IPS-NIHi7 (cell line): ENCODE data around the gene DNER.
"Not testable (repeated sequence)": the region's sequence is repeated elsewhere in the genome, so short reads cannot be mapped to it uniquely, and the experiment has no call there.

ENCODE experiments used
- DNase-seq: peaks from one replicate; pipeline ENCODE4 v3.0.0; 2012; ENCODE audit warnings: mixed read lengths; ENCODE audit errors: extremely low spot score

Gene DNER

DNA sequence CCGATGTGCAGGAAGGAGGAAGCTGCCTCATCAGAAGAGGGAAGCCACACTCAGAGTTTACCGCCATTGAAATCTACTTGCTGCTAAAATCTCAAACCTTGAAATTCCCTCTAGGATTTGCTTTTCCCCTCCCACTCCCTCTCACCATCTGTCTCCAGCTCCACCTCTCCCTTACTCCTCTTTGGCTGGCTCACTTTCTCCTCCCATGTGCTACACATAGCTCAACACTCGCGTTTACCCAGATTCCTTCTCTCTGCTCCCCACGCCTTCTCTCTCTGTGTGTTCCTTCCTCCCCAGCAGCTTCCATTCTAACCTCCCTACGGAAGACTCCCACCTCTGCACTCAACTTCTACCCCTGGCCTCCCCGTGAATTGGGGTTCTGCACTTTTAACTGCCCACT lies 143.1 kb downstream of the DNER start:
- no peak for DNase-seq

DNA sequence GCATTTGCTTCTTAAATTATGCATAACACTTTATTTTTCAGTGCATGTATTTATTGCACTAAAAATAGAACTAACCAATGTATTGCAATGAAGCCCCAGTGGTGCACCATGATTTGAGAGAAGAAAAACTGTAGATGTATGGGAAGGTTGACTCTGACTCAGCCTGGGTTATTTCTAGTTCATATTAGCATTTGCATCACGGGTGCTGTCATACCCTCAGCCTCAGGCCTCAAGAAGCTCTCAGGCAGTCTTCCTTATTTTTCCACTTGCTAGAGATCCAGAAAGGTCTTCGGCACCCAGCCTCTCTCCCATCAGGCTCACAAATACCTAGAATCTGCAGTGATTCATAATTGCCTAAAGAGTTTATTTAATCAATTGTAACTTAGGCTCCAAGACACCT lies 148.0 kb downstream of the DNER start:
- DNase-seq = no peak

DNA sequence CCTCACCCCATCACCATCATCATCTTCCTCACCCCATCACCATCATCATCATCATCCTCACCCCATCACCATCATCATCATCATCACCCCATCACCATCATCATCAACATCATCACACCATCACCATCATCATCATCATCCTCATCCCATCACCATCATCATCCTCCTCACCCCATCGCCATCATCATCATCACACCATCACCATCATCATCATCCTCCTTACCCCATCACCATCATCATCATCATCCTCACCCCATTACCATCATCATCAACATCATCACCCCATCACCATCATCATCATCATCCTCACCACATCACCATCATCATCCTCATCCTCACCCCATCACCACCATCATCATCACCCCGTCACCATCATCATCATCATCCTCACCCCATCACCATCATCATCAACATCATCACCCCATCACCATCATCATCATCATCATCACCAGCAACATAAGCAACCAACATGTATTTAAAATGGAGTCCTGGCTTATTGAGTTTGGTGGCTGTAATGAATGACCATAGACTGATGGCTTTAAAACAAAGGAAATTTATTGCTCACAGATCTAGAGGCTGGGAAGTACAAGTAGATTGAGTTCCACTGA lies 150.0 kb downstream of the DNER start:
- no peak for DNase-seq

DNA sequence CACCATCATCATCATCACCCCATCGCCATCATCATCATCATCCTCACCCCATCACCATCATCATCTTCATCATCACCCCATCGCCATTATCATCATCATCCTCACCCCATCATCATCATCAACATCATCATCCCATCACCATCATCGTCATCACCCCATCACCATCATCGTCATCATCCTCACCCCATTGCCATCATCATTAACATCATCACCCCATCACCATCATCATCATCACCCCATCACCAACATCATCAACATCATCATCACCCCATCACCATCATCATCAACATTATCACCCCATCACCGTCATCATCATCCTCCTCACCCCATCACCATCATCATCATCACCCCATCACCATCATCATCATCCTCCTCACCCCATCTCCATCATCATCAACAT lies 151.0 kb downstream of the DNER start:
- DNase-seq = no peak

DNA sequence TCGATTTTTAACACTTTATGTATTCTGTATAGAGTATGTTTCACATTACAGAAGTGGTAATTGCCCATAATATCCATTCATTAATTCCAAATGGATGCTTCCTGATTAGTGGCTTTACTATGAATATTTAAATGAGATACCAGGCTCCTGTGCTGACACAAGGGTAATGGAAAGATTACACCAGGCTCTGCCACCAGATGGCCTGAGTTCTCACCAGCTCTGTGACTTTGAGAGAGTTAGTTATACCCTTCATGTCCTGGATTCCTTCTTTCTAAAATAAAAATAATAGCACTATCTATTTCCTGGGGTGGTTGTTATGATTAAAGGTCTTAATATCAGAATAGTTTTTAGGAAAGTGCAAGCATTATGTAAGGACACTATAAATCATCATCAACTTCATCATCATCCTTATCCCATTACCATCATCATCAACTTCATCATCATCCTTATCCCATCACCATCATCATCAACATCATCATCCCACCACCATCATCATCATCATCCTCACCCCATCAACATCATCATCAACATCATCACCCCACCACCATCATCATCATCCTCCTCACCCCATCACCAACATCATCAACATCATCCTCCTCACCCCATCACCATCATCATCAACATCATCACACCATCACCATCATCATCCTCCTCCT lies 151.8 kb downstream of the DNER start:
- DNase-seq = no peak

DNA sequence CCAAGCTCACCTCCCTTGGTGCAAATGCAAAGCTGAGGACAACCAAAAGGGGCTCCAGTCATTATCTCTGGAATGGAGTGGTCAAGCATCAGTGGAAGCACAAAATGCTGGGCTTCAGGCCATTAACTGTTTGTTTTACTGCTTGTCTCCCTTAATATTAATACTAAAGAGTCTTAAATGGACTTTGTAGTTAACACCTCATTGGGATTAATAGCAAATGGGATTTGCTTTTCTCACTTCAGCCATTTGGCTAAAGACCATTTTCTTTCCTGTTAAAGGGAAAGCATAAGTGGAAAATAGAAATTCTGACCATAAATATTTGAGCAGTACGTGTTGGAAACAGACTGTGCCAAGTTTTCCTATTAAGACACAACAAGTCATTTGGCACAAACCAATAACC lies 154.4 kb downstream of the DNER start:
- no peak for DNase-seq

DNA sequence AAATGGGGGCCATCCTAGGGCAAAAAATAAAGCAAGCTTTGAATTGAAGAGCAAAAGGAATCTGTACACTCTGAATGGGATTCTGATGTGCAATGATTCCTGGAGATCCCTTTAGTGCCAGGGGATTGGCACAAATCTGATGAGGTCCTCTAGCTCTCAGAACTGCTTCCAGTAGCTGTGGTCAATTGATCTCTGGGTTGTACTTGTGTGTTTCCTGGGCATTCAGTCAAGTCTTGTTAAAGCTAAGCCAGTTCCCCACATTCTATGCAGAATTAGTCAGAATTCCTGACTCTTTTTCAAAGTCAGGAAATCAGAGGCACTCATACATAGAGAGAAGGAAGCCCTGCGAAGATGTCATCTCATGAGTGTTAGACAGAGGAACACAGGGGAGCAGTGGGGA lies 161.3 kb downstream of the DNER start:
- DNase-seq = no peak

DNA sequence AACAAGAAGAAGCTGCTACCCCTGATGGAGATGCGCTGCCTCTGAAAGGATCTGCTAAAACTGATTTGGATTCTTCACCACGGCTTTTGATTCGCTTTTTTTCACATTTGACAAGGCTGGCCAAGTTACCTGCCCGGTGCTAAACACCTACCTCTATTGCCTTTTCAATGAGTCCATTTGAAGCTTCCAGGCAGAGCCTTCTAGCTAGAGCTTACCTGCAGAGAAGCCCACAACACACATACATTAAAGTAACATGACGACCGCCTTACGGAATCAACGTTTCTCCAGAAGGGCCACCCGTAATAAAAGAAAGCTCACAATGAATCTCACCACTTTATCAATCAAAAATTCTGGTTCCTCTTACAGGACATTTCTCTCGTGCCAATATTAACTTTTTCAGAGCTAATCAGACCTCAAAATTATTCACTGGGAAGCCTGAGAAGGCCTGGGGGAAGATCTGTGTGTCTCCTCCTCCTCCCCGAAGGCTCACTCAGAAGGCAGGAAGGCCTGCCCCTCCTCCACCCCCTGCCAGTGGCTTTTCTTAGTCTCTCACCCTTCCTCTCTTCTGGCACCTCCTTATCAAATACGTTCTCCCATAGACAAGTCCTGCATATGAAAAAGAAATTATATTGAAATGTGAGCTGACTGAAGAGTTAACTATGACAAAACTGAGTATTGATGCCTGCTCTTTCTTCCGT lies 171.0 kb downstream of the DNER start:
- DNase-seq = peak; percentile 43

DNA sequence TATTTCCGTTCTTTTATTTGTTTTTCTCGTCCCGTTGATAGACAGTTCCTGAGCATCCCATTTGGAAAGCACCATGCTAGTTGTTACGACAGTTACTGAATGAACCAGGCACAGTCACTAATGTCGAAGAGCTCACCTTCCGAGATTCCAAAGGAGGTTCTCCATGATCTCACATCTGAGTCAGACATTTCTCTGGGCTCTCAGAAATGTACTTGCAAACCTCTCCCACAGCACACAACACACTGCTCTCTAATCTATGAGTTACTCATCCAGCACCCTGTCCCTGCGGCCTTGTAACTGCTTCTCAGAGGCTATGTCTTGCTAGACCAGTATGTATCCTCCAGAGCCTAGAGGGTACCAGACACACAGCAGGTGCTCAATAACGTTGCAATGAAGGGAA lies 174.7 kb downstream of the DNER start:
- no peak for DNase-seq

DNA sequence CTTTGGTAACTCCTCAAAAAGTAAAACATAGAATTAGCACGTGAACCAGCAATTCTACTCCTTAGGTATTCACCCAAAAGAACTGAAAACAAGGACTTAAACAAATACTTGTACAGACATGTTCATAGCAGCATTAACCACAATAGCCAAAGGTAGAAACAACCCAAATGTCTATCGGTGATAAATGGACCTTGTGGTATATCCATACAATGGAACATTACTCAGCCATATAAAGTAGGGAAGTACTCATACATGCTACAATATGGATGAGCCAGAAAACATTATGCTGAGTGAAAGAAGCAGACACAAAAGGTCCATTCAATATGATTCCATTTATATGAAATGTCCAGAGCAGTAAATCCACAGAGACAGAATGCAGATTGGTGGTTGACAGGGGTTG lies 182.8 kb downstream of the DNER start:
- DNase-seq = no peak

DNA sequence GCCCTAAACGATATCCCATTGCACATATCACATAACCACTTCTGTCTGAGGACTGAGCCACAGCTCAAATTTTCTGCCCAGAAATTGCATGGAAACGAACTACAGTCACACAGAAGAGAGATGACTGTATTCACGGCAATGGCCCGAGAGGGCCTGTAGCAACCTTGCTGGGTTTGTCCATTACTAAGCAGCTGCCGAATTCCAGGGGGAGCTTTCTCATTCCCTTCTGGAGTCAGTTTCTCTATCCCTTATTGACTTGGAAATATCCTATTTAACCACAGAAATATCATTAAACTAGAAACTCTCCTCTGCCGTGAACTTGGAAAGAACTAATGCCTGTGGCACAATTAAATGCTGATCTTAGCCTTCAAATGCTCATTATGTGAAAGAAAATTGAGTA lies 183.9 kb downstream of the DNER start:
- no peak for DNase-seq

DNA sequence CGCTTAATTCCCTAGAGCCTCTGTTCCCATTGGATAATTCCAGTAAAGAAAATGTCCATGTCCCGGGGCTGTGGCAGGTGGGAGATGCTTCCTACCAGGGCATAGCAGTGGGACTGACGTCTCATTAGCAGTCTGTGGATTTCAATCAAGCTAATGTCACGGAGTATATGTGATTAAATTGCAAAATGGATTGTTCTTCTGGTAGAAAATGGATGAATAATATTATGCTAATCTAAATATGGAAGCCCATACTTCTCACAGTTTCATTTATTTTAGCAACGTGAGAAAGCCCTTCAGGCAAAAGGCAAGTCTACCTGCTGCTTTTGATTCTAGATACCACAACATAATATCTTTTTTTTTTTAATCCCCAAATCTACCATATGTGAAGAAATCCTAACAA lies 185.5 kb downstream of the DNER start:
- DNase-seq = no peak

DNA sequence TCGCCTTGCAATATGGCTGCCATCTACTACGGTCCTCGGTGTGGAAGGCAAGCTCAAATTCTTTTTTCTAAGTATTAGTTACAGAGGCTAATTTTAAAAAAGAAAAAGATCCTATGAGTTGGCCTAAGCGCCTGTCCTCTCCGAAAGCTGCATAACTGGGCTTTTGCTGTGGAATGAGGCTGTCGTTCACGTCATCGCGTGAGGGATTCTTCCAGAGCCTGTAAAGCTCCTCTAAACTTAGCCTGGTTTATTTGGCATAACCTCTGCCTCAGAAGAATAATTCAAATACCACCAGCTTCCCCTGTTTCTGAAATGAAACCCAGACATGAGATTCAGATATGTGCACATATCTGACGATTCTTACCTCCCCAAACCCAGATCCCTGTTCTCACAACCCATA lies 187.4 kb downstream of the DNER start:
- DNase-seq = no peak

DNA sequence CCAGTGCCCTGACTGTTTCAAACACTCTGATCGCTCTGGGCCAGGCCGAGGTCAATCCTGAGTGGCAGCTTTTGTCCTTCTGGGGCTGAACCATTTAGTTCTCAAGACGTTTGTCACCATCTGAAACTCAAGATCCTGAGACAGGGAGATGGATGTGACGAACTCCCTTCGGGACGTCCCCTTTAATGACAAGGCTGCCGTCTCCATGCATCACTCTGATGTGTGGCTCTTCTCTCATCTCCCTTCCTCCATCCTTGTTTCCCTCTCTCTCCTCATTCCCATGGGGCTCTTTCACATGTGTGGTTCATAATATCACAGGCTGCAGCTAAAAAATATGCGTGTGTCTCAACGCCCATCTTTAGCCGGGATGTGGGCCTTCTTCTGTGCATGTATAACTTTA lies 189.6 kb downstream of the DNER start:
- DNase-seq = no peak

DNA sequence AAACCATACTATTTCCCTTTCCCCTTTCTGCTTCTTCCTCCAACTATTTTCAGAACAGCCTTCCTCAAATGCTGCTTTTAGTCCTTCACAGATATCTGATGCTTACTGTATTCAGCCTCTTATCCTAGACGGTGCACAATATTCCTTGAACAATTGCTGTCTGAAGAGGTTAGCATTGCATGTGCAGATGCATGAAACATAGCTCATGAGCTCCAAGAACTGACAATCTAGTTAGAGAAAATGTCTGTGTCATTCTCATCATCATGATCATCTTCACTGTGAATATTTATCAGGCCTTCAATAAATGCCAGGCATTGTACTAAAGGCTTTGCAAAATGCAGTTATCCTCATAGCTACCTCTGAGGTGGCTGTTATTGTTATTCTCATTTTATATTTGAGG lies 190.7 kb downstream of the DNER start:
- no peak for DNase-seq

DNA sequence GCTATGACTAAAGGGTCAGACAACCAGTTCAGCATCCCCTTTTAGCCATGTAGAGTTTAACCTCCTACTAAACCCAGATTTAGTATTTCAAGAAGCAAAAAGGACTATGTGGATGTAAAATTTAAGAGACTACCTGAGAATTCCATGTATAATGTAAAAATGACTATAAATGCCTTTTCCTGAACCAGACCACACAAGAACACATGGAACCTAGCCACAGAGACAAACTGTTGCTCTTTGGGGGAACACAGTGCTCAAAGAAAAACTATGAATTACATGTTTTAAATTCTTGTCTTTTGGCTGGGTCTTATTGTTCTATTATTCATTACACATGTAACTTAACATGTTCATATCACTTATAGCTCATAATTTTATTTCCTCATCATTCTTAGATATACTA lies 192.8 kb downstream of the DNER start:
- DNase-seq = no peak

DNA sequence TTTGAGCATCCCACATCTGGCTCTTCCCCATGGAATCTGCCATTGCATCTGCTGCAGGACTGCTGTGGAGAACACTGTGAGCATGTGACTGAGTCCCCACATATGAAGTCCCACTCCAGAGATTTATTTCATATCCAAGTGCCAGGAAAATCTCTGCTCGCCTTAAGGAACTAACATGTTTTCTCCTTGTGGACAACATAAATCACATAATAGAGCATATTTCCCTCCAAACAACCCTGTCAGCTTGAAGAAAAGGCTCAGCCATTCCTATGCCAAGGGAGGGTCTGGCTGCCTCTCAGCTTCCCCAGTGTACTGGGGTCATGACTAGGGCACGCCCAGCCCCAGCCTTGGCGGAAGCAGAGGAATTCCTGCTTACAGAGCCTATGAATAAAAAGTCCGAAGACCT lies 193.7 kb downstream of the DNER start:
- DNase-seq = no peak

DNA sequence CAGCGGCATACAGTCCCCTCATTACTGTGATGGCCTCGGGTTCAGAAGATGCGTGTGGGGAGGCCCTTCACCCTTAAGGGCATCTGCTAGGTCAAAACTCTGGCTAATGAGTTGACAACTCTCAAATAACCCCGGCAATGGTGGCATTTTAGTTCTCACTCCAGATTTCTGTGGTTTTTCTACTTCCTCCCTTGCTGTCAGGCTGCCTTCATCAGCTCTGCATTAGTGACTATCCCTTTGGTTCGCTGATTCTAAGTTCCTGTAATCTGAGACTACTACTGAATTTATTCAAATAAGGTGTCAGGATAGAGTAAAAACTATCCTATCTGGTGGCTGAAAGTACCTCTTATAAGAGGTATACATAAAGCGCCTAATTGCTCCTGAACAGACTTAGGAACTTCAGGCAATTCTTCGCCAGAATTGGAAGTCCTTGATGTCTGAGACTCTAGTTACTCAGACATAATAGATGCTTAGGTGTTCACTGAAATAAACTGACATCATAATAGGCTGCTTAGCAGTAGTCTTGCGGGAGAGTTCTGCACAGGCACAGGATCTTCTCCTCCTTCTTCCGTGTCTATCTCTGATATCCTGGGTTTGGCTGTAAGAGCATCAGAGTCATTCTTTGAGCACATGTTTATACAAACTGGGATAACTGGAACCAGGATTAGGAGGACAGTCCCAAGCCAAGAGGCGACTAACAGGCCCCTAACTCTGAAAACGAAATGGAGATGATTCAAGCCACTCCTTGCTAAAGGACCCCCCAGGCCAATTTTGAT lies 194.5 kb downstream of the DNER start:
- no peak for DNase-seq

DNA sequence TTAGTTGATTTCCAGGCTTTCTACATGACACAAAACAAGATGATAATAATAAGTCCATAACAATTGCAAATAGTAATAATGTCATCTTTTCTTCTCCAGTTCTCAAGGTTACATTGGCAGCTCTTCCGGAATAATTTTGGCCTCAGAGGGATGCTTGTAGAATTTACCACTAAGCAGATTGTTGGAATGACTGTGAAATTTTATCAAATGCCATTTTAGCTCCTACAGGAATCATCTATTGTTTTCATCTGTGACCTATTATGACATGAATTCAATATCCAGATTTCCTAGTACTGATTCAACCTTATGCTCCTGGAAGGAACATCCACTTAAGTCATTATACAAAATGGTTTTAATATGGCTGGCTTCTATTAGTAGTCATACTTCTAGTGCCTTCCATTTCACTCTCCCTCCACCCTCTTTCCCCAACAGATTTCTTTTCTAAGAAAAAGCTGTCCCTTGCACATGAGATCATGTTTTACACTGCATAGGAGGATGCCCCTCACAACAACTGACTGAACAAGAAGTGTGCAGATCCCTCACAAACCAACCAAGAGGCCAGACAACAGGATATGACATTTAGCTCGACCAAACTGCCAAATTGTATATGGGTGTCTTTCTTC lies 200.0 kb downstream of the DNER start:
- no peak for DNase-seq

DNA sequence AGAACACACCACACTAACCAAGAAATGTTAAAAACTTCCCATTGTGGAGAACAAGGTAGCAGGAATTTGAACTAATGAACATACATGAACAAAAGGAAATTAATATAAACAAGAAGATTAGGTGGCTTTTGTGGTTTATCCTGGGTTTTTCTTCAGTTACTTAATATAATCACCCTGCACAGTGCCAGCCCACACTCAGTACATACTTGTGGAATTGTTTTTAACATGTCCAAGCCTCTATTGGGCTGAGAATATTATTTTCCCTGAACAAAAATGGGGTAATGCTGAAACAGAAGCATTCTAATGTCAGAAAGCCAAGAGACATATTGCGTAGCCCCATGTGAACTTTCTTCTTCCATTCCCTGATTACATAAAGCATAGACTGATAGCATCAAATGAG lies 202.8 kb downstream of the DNER start:
- no peak for DNase-seq

DNA sequence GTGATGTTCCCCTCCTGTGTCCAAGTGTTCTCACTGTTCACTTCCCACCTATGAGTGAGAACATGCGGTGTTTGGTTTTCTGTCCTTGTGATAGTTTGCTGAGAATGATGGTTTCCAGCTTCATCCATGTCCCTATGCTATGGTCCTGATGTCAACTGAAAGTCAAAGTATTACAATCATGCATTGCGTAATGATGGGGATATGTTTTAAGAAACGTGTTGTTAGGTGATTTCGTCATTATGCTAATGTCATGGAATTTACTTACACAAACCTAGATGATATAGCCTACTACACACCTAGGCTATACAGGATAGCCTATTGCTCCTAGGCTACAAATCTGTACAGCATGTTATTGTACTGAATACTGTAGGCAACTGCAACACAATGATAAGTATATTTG lies 207.7 kb downstream of the DNER start:
- DNase-seq = not testable (repeated sequence)
